ENCODE data around the gene FER. TPM values are rescaled to one million over a fixed set of nuclear protein-coding genes. Genes with fewer than 3 reads are reported as not detected.
A peak's percentile ranks its signal among the peaks of the same experiment; 100 is the strongest.

FER gene
- total and polyA plus RNA-seq, 9 of the 15 experiments (the other 6 are each of a cell fraction or from before 2014, with no cell fraction given): 6.7 to 18.2 (median 8.9) TPM

- Histone ChIP-seq H4K20me1 (replicated peaks; ENCODE audit: control insufficient read depth, insufficient read depth, low read length) (no peaks in the 10 kb centered on the region), H3K27me3 (ENCODE audit: control insufficient read depth in 2 of 2, insufficient read depth in 2 of 2, low read length in 2 of 2) (no peaks in the 10 kb centered on the region), H2AFZ (ENCODE audit: low read depth, low read length) (no peak overlapping the region), H3K9ac (ENCODE audit: insufficient read depth in 1 of 2, low read depth in 2 of 2, low read length in 2 of 2) (no peak overlapping the region), H3K27ac (ENCODE audit: extremely low read depth, low read depth, low read length) (no peak overlapping the region), H3K79me2 (ENCODE audit: control insufficient read depth, insufficient read depth, low read length) (no peaks in the 10 kb centered on the region), H3K9me3 (replicated peaks; ENCODE audit: control insufficient read depth, insufficient read depth, low read depth, low read length) (no peaks in the 10 kb centered on the region), H3K4me2 (ENCODE audit: insufficient read depth, low read length) (no peak overlapping the region), H3K36me3 (ENCODE audit: control insufficient read depth, insufficient read depth, low read length) (no peaks in the 10 kb centered on the region), H3K9me1 (ENCODE audit: control insufficient read depth, insufficient read depth, low read length) (no peaks in the 10 kb centered on the region), H3K4me1 (replicated peaks in 1 of 2; ENCODE audit: control insufficient read depth in 2 of 2, insufficient read depth in 2 of 2, low read length in 2 of 2) (no peaks in the 10 kb centered on the region; a peak in 1 of 5 replicates), H3K4me3 (no peak overlapping the region)
- FAIRE-seq: no peak
- no peak for ATAC-seq
- ChIA-PET POLR2A (no interaction called here), CTCF (ENCODE audit: low intra/inter-chr PET ratio) (no interaction called here)
- intact Hi-C loops (cut with micrococcal nuclease): no loop called here
- TF ChIP-seq, protein P1, sequence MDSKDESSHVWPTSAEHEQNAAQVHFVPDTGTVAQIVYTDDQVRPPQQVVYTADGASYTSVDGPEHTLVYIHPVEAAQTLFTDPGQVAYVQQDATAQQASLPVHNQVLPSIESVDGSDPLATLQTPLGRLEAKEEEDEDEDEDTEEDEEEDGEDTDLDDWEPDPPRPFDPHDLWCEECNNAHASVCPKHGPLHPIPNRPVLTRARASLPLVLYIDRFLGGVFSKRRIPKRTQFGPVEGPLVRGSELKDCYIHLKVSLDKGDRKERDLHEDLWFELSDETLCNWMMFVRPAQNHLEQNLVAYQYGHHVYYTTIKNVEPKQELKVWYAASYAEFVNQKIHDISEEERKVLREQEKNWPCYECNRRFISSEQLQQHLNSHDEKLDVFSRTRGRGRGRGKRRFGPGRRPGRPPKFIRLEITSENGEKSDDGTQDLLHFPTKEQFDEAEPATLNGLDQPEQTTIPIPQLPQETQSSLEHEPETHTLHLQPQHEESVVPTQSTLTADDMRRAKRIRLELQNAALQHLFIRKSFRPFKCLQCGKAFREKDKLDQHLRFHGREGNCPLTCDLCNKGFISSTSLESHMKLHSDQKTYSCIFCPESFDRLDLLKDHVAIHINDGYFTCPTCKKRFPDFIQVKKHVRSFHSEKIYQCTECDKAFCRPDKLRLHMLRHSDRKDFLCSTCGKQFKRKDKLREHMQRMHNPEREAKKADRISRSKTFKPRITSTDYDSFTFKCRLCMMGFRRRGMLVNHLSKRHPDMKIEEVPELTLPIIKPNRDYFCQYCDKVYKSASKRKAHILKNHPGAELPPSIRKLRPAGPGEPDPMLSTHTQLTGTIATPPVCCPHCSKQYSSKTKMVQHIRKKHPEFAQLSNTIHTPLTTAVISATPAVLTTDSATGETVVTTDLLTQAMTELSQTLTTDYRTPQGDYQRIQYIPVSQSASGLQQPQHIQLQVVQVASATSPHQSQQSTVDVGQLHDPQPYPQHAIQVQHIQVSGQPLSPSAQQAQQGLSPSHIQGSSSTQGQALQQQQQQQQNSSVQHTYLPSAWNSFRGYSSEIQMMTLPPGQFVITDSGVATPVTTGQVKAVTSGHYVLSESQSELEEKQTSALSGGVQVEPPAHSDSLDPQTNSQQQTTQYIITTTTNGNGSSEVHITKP (IDR thresholded peaks at IDR 0.05; ENCODE audit: partially characterized antibody): peak; percentile 65
- TF ChIP-seq TEAD2 (tag; IDR thresholded peaks at IDR 0.05): no peak
- BruUV-seq (replicated peaks): no TSS peak
- 10% methylated on average over 5 of the region's 5 CpGs for WGBS (ENCODE audit: insufficient coverage, low coverage, missing lambda C conversion rate)
- in situ Hi-C loops (cut with MboI): no loop called here
- DNase-seq (ENCODE audit: extremely low read depth in 1 of 4, low spot score in 3 of 4): no peak
Observed at GRCh38 chr5:108702546-108702945, 45.2 kb upstream of the FER start.

DNA sequence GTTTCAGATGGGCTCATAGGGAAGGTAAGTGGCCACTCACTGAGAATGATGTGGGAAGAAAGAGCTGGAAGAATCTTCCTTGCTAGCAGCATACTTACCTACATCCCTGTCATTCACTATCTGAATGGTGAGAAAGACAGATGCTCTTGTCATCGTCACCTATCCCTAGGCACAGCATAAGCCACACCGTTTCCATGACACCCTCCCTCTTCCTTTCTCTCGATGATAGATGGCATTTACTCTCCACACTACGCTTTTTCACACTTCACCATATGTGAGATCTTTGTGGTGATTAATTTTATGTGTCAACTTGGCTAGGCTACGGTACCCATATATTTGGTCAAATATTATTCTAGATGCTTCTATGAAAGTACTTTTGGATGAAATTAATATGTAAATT lies 44.4 kb upstream of the FER start:
- Histone ChIP-seq H3K9ac (ENCODE audit: insufficient read depth in 1 of 2, low read depth in 2 of 2, low read length in 2 of 2) (no peak overlapping the region), H2AFZ (ENCODE audit: low read depth, low read length) (no peak overlapping the region), H3K4me2 (ENCODE audit: insufficient read depth, low read length) (no peak overlapping the region), H3K27me3 (ENCODE audit: control insufficient read depth in 2 of 2, insufficient read depth in 2 of 2, low read length in 2 of 2) (no peaks in the 10 kb centered on the region), H3K9me1 (ENCODE audit: control insufficient read depth, insufficient read depth, low read length) (no peaks in the 10 kb centered on the region), H4K20me1 (replicated peaks; ENCODE audit: control insufficient read depth, insufficient read depth, low read length) (no peaks in the 10 kb centered on the region), H3K36me3 (ENCODE audit: control insufficient read depth, insufficient read depth, low read length) (no peaks in the 10 kb centered on the region), H3K27ac (ENCODE audit: extremely low read depth, low read depth, low read length) (no peak overlapping the region), H3K79me2 (ENCODE audit: control insufficient read depth, insufficient read depth, low read length) (no peaks in the 10 kb centered on the region), H3K4me3 (no peak overlapping the region), H3K4me1 (replicated peaks in 1 of 2; ENCODE audit: control insufficient read depth in 2 of 2, insufficient read depth in 2 of 2, low read length in 2 of 2) (no peaks in the 10 kb centered on the region; a peak in 1 of 5 replicates), H3K9me3 (replicated peaks; ENCODE audit: control insufficient read depth, insufficient read depth, low read depth, low read length) (no peaks in the 10 kb centered on the region)
- DNase-seq (ENCODE audit: extremely low read depth in 1 of 4, low spot score in 3 of 4) (no peak), FAIRE-seq (no peak), ATAC-seq (no peak)
- no TSS peak for BruUV-seq (replicated peaks)
- WGBS (ENCODE audit: insufficient coverage, low coverage, missing lambda C conversion rate): 34% methylated on average over 5 of the region's 5 CpGs
- CTCF ChIA-PET (ENCODE audit: low intra/inter-chr PET ratio): no interaction called here
- POLR2A ChIA-PET: no interaction called here
- in situ Hi-C loops (cut with MboI): no loop called here
- intact Hi-C loops (cut with micrococcal nuclease): no loop called here
- peak; percentile 34 for TF ChIP-seq MEIS2 (IDR thresholded peaks at IDR 0.05; ENCODE audit: partially characterized antibody)
- no peak for TF ChIP-seq ZNF408 (CRISPR knock-in tag; IDR thresholded peaks at IDR 0.05; ENCODE audit: low read depth)
- TF ChIP-seq, protein P2, sequence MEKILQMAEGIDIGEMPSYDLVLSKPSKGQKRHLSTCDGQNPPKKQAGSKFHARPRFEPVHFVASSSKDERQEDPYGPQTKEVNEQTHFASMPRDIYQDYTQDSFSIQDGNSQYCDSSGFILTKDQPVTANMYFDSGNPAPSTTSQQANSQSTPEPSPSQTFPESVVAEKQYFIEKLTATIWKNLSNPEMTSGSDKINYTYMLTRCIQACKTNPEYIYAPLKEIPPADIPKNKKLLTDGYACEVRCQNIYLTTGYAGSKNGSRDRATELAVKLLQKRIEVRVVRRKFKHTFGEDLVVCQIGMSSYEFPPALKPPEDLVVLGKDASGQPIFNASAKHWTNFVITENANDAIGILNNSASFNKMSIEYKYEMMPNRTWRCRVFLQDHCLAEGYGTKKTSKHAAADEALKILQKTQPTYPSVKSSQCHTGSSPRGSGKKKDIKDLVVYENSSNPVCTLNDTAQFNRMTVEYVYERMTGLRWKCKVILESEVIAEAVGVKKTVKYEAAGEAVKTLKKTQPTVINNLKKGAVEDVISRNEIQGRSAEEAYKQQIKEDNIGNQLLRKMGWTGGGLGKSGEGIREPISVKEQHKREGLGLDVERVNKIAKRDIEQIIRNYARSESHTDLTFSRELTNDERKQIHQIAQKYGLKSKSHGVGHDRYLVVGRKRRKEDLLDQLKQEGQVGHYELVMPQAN (IDR thresholded peaks at IDR 0.05; ENCODE audit: borderline replicate concordance): no peak
- TF ChIP-seq, protein P3, sequence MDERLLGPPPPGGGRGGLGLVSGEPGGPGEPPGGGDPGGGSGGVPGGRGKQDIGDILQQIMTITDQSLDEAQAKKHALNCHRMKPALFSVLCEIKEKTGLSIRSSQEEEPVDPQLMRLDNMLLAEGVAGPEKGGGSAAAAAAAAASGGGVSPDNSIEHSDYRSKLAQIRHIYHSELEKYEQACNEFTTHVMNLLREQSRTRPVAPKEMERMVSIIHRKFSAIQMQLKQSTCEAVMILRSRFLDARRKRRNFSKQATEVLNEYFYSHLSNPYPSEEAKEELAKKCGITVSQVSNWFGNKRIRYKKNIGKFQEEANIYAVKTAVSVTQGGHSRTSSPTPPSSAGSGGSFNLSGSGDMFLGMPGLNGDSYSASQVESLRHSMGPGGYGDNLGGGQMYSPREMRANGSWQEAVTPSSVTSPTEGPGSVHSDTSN (CRISPR knock-in tag; IDR thresholded peaks at IDR 0.05; ENCODE audit: low read depth): no peak
- TF ChIP-seq, protein P3 (tag; conservative IDR thresholded peaks at IDR 0.05; ENCODE audit: low read depth): peak; percentile 30; the same call in 1 of the 2 replicates
- peak; percentile 40; the same call in 1 of the 2 replicates for TF ChIP-seq NFIC (IDR thresholded peaks at IDR 0.05)
